A549 (cell line): ENCODE results near the gene POLDIP2. TPM values are rescaled to one million over a fixed set of nuclear protein-coding genes. Genes with fewer than 3 reads are reported as not detected.
A peak's percentile ranks its signal among the peaks of the same experiment; 100 is the strongest.

Experiments
- ATAC-seq, 2 experiments: fragments of 200-7000 bp in 1 of 2; fragments of >200 bp in 1 of 2; cut with Nextera tagmentation in 1 of 2; cut with Tn5 transposase in 1 of 2; 3 replicates each; pipeline versions ENCODE4 v1.8.0 to v1.9.1; 2018 to 2020; ENCODE audit warnings: mild to moderate bottlenecking in 1 of 2, moderate library complexity in 1 of 2
- CTCF ChIA-PET: fragments of 300-600 bp; sonication (Branson Sonifier 250); formaldehyde crosslinking; extraction: SDS; loops from one replicate; lab custom pipeline; 2021; ENCODE audit warnings: antibody characterized with exemption, inconsistent platforms; lab: Yijun Ruan, JAX
- POLR2A ChIA-PET: fragments of 350-600 bp; formaldehyde crosslinking; extraction: SDS; loops from one replicate; lab custom pipeline; 2021; ENCODE audit warnings: antibody characterized with exemption, inconsistent platforms; lab: Yijun Ruan, JAX
- DNase-seq, 2 experiments: peaks; one replicate each; pipeline versions ENCODE4 v3.0.0 to v3.0.0-alpha.2; 2011 to 2016; ENCODE audit warnings: low read depth in 1 of 2, low spot score in 1 of 2
- FAIRE-seq: peaks from 2 replicates; lab custom pipeline; 2011; peaks lifted over from hg19 to GRCh38; lab: Jason Lieb, UNC
- H3K27ac ChIP-seq, 2 experiments: fragments of >200 bp; sonication (Bioruptor Twin); formaldehyde crosslinking; 3 replicates each; pipeline ENCODE4 v1.5.1; 2016 to 2017
- H3K4me1 ChIP-seq: fragments of >200 bp; sonication (Bioruptor Twin); formaldehyde crosslinking; 3 replicates; pipeline ENCODE4 v1.6.1; 2016
- H3K4me2 ChIP-seq: fragments of >200 bp; sonication (Bioruptor Twin); formaldehyde crosslinking; 3 replicates; pipeline ENCODE4 v1.6.1; 2016
- H3K4me3 ChIP-seq: fragments of >200 bp; sonication (Bioruptor Twin); formaldehyde crosslinking; 3 replicates; pipeline ENCODE4 v1.5.1; 2016
- H3K9me3 ChIP-seq: fragments of >200 bp; sonication (Bioruptor Twin); formaldehyde crosslinking; 3 replicates; pipeline ENCODE4 v1.6.1; 2016
- CBX2 ChIP-seq: fragments of 200-600 bp; sonication (generic); IDR thresholded peaks from 2 replicates; pipeline ENCODE4 v1.6.1; 2016; ENCODE audit warnings: low read depth, mild to moderate bottlenecking, borderline replicate concordance
- CEBPB ChIP-seq, 2 experiments: fragments of >200 bp in 1 of 2; sonication (Bioruptor Twin) in 1 of 2; formaldehyde crosslinking in 1 of 2; IDR thresholded peaks; 2 replicates each; pipeline ENCODE4 v1.6.1; 2012 to 2016
- CHD2 ChIP-seq: fragments of 150-350 bp; IDR thresholded peaks from 2 replicates; pipeline ENCODE4 v1.6.1; 2014; ENCODE audit warnings: low read length; ENCODE audit not compliant: partially characterized antibody
- E2F6 ChIP-seq: IDR thresholded peaks from 2 replicates; pipeline ENCODE4 v1.6.1; 2012; ENCODE audit warnings: low read depth, borderline replicate concordance
- EHMT2 ChIP-seq: fragments of 200-600 bp; sonication (generic); IDR thresholded peaks from 2 replicates; pipeline ENCODE4 v1.6.1; 2016; ENCODE audit warnings: antibody characterized with exemption, low read depth, mild to moderate bottlenecking, moderate library complexity
- EP300 ChIP-seq, 2 experiments: fragments of >200 bp; sonication (Bioruptor Twin); formaldehyde crosslinking; IDR thresholded peaks; 2 replicates in 1 of 2; 3 replicates in 1 of 2; pipeline ENCODE4 v1.6.1; 2016 to 2017
- ESRRA ChIP-seq: fragments of 150-350 bp; IDR thresholded peaks from 2 replicates; pipeline ENCODE4 v1.6.1; 2014; ENCODE audit warnings: mild to moderate bottlenecking, low read length, borderline replicate concordance
- FOSB ChIP-seq: fragments of 250-450 bp; sonication (Bioruptor Pico); IDR thresholded peaks from 2 replicates; pipeline ENCODE4 v1.5.0; 2020; ENCODE audit warnings: mild to moderate bottlenecking, moderate library complexity
- FOXS1 ChIP-seq: fragments of 250-450 bp; sonication (Bioruptor Pico); IDR thresholded peaks from 2 replicates; pipeline ENCODE4 v1.5.0; 2020; ENCODE audit warnings: mild to moderate bottlenecking, moderate library complexity
- GATA3 ChIP-seq: IDR thresholded peaks from 2 replicates; pipeline ENCODE4 v1.6.1; 2012; ENCODE audit warnings: borderline replicate concordance
- HDAC2 ChIP-seq: fragments of 200-600 bp; sonication (generic); IDR thresholded peaks from 2 replicates; pipeline ENCODE4 v1.6.1; 2016
- HES2 ChIP-seq: fragments of >200 bp; sonication (Bioruptor Twin); formaldehyde crosslinking; IDR thresholded peaks from 2 replicates; pipeline ENCODE4 v1.6.1; 2016
- JUN ChIP-seq, 2 experiments: fragments of >200 bp; sonication (Bioruptor Twin); formaldehyde crosslinking; IDR thresholded peaks; 2 replicates in 1 of 2; 3 replicates in 1 of 2; pipeline ENCODE4 v1.6.1; 2016 to 2017
- JUNB ChIP-seq: fragments of >200 bp; sonication (Bioruptor Twin); formaldehyde crosslinking; IDR thresholded peaks from 2 replicates; pipeline ENCODE4 v1.6.1; 2016
- KDM5A ChIP-seq: fragments of 200-600 bp; sonication (generic); IDR thresholded peaks from 2 replicates; pipeline ENCODE4 v1.6.1; 2016; ENCODE audit warnings: antibody characterized with exemption, mild to moderate bottlenecking
- MAZ ChIP-seq: fragments of 150-350 bp; IDR thresholded peaks from 2 replicates; pipeline ENCODE4 v1.6.1; 2014; ENCODE audit warnings: antibody characterized with exemption, low read depth, low read length, borderline replicate concordance
- MYC ChIP-seq: IDR thresholded peaks from 2 replicates; pipeline ENCODE4 v1.6.1; 2012; ENCODE audit warnings: mild to moderate bottlenecking, inconsistent platforms, low read length, improper control_type of control experiment, borderline replicate concordance
- RAD21 ChIP-seq, 2 experiments: fragments of >200 bp in 1 of 2; sonication (Bioruptor Twin) in 1 of 2; formaldehyde crosslinking in 1 of 2; IDR thresholded peaks in 1 of 2; conservative IDR thresholded peaks in 1 of 2; 2 replicates in 1 of 2; 3 replicates in 1 of 2; pipeline ENCODE4 v1.6.1; 2012 to 2018; ENCODE audit warnings: inconsistent platforms in 1 of 2
- RFX5 ChIP-seq: fragments of 450-650 bp; IDR thresholded peaks from 2 replicates; pipeline ENCODE4 v1.7.1; 2014; ENCODE audit warnings: antibody characterized with exemption, mild to moderate bottlenecking, moderate library complexity
- SMC3 ChIP-seq: fragments of >200 bp; sonication (Bioruptor Twin); formaldehyde crosslinking; IDR thresholded peaks from 3 replicates; pipeline ENCODE4 v1.6.1; 2018; ENCODE audit warnings: inconsistent platforms
- WGBS: methylation state at CpG from one replicate; pipeline ENCODE4 v1.1.6; 2017; ENCODE audit errors: missing lambda C conversion rate; 5-methylcytosine and 5-hydroxymethylcytosine counted together
- polyA plus RNA-seq, 4 experiments: library from polyadenylated mRNA; depleted of rRNA in 3 of 4; stranded (reverse); fragments of >200 nt; fragmentation: RNase III in 1 of 4; extraction: RNeasy Plus Mini Kit Qiagen cat#74134 plus additional on column Dnase treatment in 1 of 4; gene quantifications; 2 replicates in 3 of 4; 3 replicates in 1 of 4; pipeline ENCODE4 v1.2.3, GENCODE V29; 2011 to 2017
- TF ChIP-seq, protein P1 (sequence below): fragments of >200 bp; sonication (Bioruptor Twin); formaldehyde crosslinking; IDR thresholded peaks from 3 replicates; pipeline ENCODE4 v1.6.1; 2016

Gene POLDIP2
- polyA plus RNA-seq, 2 of the 4 experiments (the other 2 are of a cell fraction) = 127 to 132 TPM

DNA sequence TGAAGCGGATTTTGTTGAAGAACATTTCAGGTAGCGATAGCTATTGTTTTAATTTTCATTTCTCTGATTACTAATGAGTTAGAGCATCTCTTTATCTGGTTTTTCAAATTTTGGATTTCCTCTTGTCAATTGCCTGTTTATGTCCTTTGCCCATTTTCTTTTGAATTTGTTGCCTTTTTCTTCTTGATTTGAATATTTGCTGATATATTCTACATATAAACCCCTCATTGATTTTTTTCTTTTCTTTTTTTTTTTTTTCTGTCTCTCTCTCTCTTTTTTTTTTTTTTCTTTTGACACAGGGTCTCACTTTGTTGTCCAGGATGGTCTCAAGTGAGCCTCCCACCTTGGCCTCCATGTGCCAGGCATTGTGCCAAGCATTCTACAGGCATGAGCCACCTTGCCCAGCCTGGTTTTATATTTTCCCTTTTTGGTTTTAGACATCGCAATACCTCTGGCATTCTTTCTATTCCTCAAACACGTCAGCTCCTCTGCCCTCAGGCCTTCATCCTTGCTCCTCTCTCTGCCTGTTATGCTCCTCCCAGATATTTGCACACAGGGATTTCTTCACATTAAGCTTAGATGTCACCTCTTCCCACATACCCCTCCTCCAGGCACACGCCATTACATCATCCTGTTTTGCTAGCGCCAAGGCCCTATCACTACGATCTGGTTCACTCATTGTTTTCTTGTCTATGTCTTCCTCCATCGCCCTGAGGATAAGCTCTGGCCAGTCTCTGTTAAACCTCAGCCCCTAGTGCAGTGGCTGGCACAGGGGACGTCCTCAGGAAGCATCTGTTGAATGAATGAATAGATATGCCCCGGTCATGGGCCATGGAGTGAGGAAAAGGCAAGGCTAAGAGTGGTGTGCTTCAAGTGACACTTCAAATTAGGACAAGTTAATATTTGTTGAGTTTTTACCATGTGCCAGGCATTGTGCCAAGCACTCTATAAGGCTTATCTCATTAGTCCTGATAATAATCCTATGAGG lies 22.8 kb upstream of the POLDIP2 start:
- TF ChIP-seq RAD21 (conservative IDR thresholded peaks at IDR 0.05 in 1 of 2, IDR thresholded peaks at IDR 0.05 in 1 of 2) (0 out of 5 replicates have a peak, but pooled peaks of 1 of the 2 experiments have one; percentile 25), GATA3 (peak; percentile 17; the same call in 1 of the 2 replicates), JUN (IDR thresholded peaks at IDR 0.05) (peak in 1 of 2 experiments; percentile 66; a peak in 3 of 5 replicates), CEBPB (IDR thresholded peaks at IDR 0.05) (peak; percentile 72 to 85), EHMT2 (no peak), CBX2 (no peak), JUNB (0 out of 2 replicates have a peak, but pooled peaks have one; percentile 27), E2F6 (no peak), EP300 (IDR thresholded peaks at IDR 0.05) (peak in 1 of 2 experiments; percentile 67; a peak in 2 of 5 replicates), HES2 (0 out of 2 replicates have a peak, but pooled peaks have one; percentile 37), SMC3 (0 out of 3 replicates have a peak, but pooled peaks have one; percentile 12), MAZ (no peak)
- TF ChIP-seq, protein P1, sequence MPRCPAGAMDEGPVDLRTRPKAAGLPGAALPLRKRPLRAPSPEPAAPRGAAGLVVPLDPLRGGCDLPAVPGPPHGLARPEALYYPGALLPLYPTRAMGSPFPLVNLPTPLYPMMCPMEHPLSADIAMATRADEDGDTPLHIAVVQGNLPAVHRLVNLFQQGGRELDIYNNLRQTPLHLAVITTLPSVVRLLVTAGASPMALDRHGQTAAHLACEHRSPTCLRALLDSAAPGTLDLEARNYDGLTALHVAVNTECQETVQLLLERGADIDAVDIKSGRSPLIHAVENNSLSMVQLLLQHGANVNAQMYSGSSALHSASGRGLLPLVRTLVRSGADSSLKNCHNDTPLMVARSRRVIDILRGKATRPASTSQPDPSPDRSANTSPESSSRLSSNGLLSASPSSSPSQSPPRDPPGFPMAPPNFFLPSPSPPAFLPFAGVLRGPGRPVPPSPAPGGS = 0 out of 3 replicates have a peak, but pooled peaks have one; percentile 18
- peak; percentile 70 to 89 for ATAC-seq
- no peak for FAIRE-seq
- DNase-seq = peak in 1 of 2 experiments; percentile 80
- 51% methylated on average over 10 of the region's 10 CpGs for WGBS
- POLR2A ChIA-PET = interaction anchor here (1.0 to 1.5 kb wide), 5 partner anchors 9 to 44 kb away, joined by 3 to 9 read pairs (median 5); partner anchors contain the start of genes POLDIP2, SARM1 and VTN
- peak overlapping the region; percentile 59 for H3K4me2 ChIP-seq
- H3K4me1 ChIP-seq = peaks cover 20% of the 10 kb centered on the region
- CTCF ChIA-PET = interaction anchor here (1.0 to 2.0 kb wide), 3 partner anchors 9 to 37 kb away, joined by 3 to 6 read pairs (median 3); partner anchors contain the start of gene SARM1
- no peak overlapping the region for H3K4me3 ChIP-seq
- no peaks in the 10 kb centered on the region for H3K9me3 ChIP-seq
- H3K27ac ChIP-seq = peak overlapping the region; percentile 76 to 79

DNA sequence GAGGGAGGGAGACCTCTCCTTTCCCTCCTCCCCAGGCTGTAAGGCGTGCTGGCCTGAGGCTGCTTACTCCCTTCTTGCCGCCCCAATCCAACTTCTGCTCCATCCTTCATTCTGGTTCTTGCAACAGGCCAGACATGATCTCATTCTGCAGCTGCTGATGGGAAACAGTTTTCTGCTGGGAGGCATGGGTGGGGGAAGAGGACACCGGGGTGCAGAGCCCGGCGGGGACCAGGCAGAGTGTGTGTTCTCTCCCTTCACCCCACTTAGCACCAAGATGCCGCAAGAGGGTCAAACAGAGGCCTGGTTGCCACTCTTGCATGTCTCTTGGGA lies 15.6 kb upstream of the POLDIP2 start:
- DNase-seq = no peak
- CTCF ChIA-PET = interaction anchor here (0.7 to 1.8 kb wide), 3 partner anchors 9 to 175 kb away, joined by 3 to 4 read pairs (median 4); no protein-coding TSS in a partner anchor

More for the DNA sequence above, 15.6 kb upstream of the POLDIP2 start:
- H3K9me3 ChIP-seq = no peaks in the 10 kb centered on the region
- TF ChIP-seq HDAC2 (no peak), RFX5 (no peak), ESRRA (no peak), FOSB (CRISPR knock-in tag) (no peak), CHD2 (no peak), FOXS1 (no peak), KDM5A (no peak), HES2 (no peak), MYC (no peak)
- 96% methylated on average over 6 of the region's 6 CpGs for WGBS
- H3K4me3 ChIP-seq = no peak overlapping the region
- FAIRE-seq (no peak), ATAC-seq (no peak)
- peaks cover 30% of the 10 kb centered on the region for H3K4me1 ChIP-seq
- peak overlapping the region; percentile 81 for H3K4me2 ChIP-seq
- H3K27ac ChIP-seq = no peak overlapping the region
- POLR2A ChIA-PET = no interaction called here
